Naive thymus-derived CD8-positive, alpha-beta T cell (primary cell): ENCODE results near the gene MESP1. TPM values are rescaled to one million over a fixed set of nuclear protein-coding genes. Genes with fewer than 3 reads are reported as not detected.

Experiments
- ATAC-seq, 2 donors: fragments of 150-1000 bp; cut with Tn5 transposase in 1 of 2; sonication (Bioruptor Pico), chemical (Tn5 transposase) in 1 of 2; 1 replicate in 1 of 2; 2 replicates in 1 of 2; pipeline ENCODE4 v1.10.0; 2021; ENCODE audit warnings: mild to moderate bottlenecking in 2 of 2, moderate library complexity in 2 of 2
- POLR2A ChIA-PET: fragments of 350-600 bp; sonication (Branson Sonifier 250); formaldehyde crosslinking; loops from one replicate; lab custom pipeline; 2021; ENCODE audit warnings: antibody characterized with exemption; lab: Charles Lee
- DNase-seq, 10 donors: peaks; one replicate each; pipeline versions ENCODE4 v3.0.0 to v3.0.0-alpha.2; 2020 to 2022
- H3K27ac Mint-ChIP-seq, 10 donors: one replicate each; pipeline ENCODE4 v1.8.0; 2020 to 2022; ENCODE audit warnings: mild to moderate bottlenecking in 10 of 10, mixed read lengths in 10 of 10, moderate library complexity in 4 of 10, inconsistent platforms in 1 of 10
- H3K27me3 Mint-ChIP-seq, 5 donors: one replicate each; pipeline ENCODE4 v1.8.0; 2021 to 2022; ENCODE audit warnings: mixed read lengths in 5 of 5
- H3K36me3 Mint-ChIP-seq, 3 donors: one replicate each; pipeline ENCODE4 v1.8.0; 2020 to 2022; ENCODE audit warnings: mixed read lengths in 3 of 3, mild to moderate bottlenecking in 2 of 3, inconsistent platforms in 1 of 3
- H3K4me1 Mint-ChIP-seq, 4 donors: one replicate each; pipeline ENCODE4 v1.8.0; 2021 to 2022; ENCODE audit warnings: mixed read lengths in 4 of 4
- H3K4me3 Mint-ChIP-seq, 10 donors: one replicate each; pipeline ENCODE4 v1.8.0; 2020 to 2022; ENCODE audit warnings: mild to moderate bottlenecking in 10 of 10, mixed read lengths in 10 of 10, moderate library complexity in 6 of 10, inconsistent platforms in 1 of 10
- H3K9me3 Mint-ChIP-seq, 9 donors: one replicate each; pipeline ENCODE4 v1.8.0; 2020 to 2022; ENCODE audit warnings: mixed read lengths in 9 of 9, mild to moderate bottlenecking in 3 of 9, inconsistent platforms in 1 of 9, moderate library complexity in 1 of 9
- polyA plus RNA-seq, 3 donors: library from polyadenylated mRNA; unstranded; fragments of 300-500 nt; fragmentation: Illumina TruSeq; gene quantifications; one replicate each; pipeline ENCODE4 v1.2.3, GENCODE V29; 2021
- total RNA-seq, 8 experiments: library from RNA in 2 of 8; stranded (reverse) in 2 of 8; gene quantifications; one replicate each; pipeline ENCODE4 v1.2.3 and lab custom pipeline; 2021 to 2026

MESP1 gene
- total and polyA plus RNA-seq, 5 experiments from 2014 or later: 0.06 to 0.81 (median 0.27) TPM

- ATAC-seq: no peak
- Mint-ChIP-seq H3K4me3 (no peak overlapping the region), H3K4me1 (no peaks in the 10 kb centered on the region), H3K27me3 (peaks cover 2 to 19% (median 9%) of the 10 kb centered on the region in 5 donors), H3K27ac (no peak overlapping the region), H3K36me3 (no peaks in the 10 kb centered on the region), H3K9me3 (no peaks in the 10 kb centered on the region)
- POLR2A ChIA-PET: no interaction called here
- no peak for DNase-seq
Observed at GRCh38 chr15:89731275-89731674, 19.8 kb downstream of the MESP1 start.

- Mint-ChIP-seq H3K36me3 (peaks cover 0 to 5% (median 4%) of the 10 kb centered on the region in 3 donors), H3K4me3 (no peak overlapping the region), H3K9me3 (peaks cover 0 to 5% (median 3%) of the 10 kb centered on the region in 9 donors), H3K27ac (no peak overlapping the region), H3K4me1 (no peaks in the 10 kb centered on the region), H3K27me3 (peaks cover 0 to 13% (median under 1%) of the 10 kb centered on the region in 5 donors)
- ATAC-seq (no peak), DNase-seq (no peak)
- POLR2A ChIA-PET: no interaction called here
Observed at GRCh38 chr15:89728254-89728653, 22.8 kb downstream of the MESP1 start.

GRCh38 chr15:89725064-89725463, 26.0 kb downstream of the MESP1 start:
- POLR2A ChIA-PET: no interaction called here
- H3K27me3 Mint-ChIP-seq: peaks cover 5 to 22% (median 16%) of the 10 kb centered on the region in 5 donors
- no peak for ATAC-seq
- H3K36me3 Mint-ChIP-seq: peaks cover 0 to 10% (median 4%) of the 10 kb centered on the region in 3 donors
- DNase-seq: no peak
- H3K9me3 Mint-ChIP-seq: peaks cover 0 to 5% (median 4%) of the 10 kb centered on the region in 9 donors
- H3K4me1 Mint-ChIP-seq: no peaks in the 10 kb centered on the region
- H3K27ac Mint-ChIP-seq: no peak overlapping the region
- H3K4me3 Mint-ChIP-seq: no peak overlapping the region

- H3K27me3 Mint-ChIP-seq: peaks cover 5 to 22% (median 16%) of the 10 kb centered on the region in 5 donors
- POLR2A ChIA-PET: no interaction called here
- H3K4me3 Mint-ChIP-seq: no peak overlapping the region
- ATAC-seq: no peak
- H3K36me3 Mint-ChIP-seq: peaks cover 0 to 10% (median 4%) of the 10 kb centered on the region in 3 donors
- H3K9me3 Mint-ChIP-seq: peaks cover 0 to 5% (median 4%) of the 10 kb centered on the region in 9 donors
- DNase-seq: no peak
- H3K27ac Mint-ChIP-seq: no peak overlapping the region
- no peaks in the 10 kb centered on the region for H3K4me1 Mint-ChIP-seq
Observed at GRCh38 chr15:89724621-89725020, 26.4 kb downstream of the MESP1 start.

- Mint-ChIP-seq H3K4me1 (no peaks in the 10 kb centered on the region), H3K4me3 (no peak overlapping the region), H3K27me3 (peaks cover 5 to 22% (median 16%) of the 10 kb centered on the region in 5 donors), H3K9me3 (peaks cover 0 to 5% (median 4%) of the 10 kb centered on the region in 9 donors), H3K27ac (no peak overlapping the region), H3K36me3 (peaks cover 0 to 10% (median 4%) of the 10 kb centered on the region in 3 donors)
- DNase-seq (no peak), ATAC-seq (no peak)
- POLR2A ChIA-PET: no interaction called here
Observed at GRCh38 chr15:89723031-89723430, 28.0 kb downstream of the MESP1 start.

GRCh38 chr15:89714775-89715174, 36.3 kb downstream of the MESP1 start:
- peaks cover 0 to 1% (median 0%) of the 10 kb centered on the region in 5 donors for H3K27me3 Mint-ChIP-seq
- no peaks in the 10 kb centered on the region for H3K9me3 Mint-ChIP-seq
- POLR2A ChIA-PET: no interaction called here
- no peak for ATAC-seq
- H3K27ac Mint-ChIP-seq: no peak overlapping the region
- DNase-seq: no peak
- H3K36me3 Mint-ChIP-seq: no peaks in the 10 kb centered on the region
- no peak overlapping the region for H3K4me3 Mint-ChIP-seq
- H3K4me1 Mint-ChIP-seq: no peaks in the 10 kb centered on the region

GRCh38 chr15:89707577-89707976, 43.5 kb downstream of the MESP1 start:
- Mint-ChIP-seq H3K27ac (no peak overlapping the region), H3K4me3 (no peak overlapping the region), H3K9me3 (no peaks in the 10 kb centered on the region), H3K27me3 (peaks cover 15 to 30% (median 27%) of the 10 kb centered on the region in 5 donors), H3K36me3 (peaks cover 0 to 4% (median 0%) of the 10 kb centered on the region in 3 donors), H3K4me1 (no peaks in the 10 kb centered on the region)
- ATAC-seq (no peak), DNase-seq (no peak)
- POLR2A ChIA-PET: no interaction called here

- Mint-ChIP-seq H3K4me3 (no peak overlapping the region), H3K9me3 (peaks cover 0 to 2% (median 0%) of the 10 kb centered on the region in 9 donors), H3K36me3 (peaks cover 0 to 4% (median 0%) of the 10 kb centered on the region in 3 donors), H3K27ac (no peak overlapping the region), H3K27me3 (peaks cover 22 to 44% (median 37%) of the 10 kb centered on the region in 5 donors), H3K4me1 (no peaks in the 10 kb centered on the region)
- no peak for ATAC-seq
- POLR2A ChIA-PET: interaction anchor here (0.8 kb wide), 1 partner anchor 51 kb away, joined by 3 read pairs; no protein-coding TSS in a partner anchor
- DNase-seq: no peak
Observed at GRCh38 chr15:89704411-89704810, 46.6 kb downstream of the MESP1 start.

Other genes starting within 250 kb of the MESP1 start
- under 1 TPM; 0.05 to 0.16 TPM for gene TICRR, start 175.8 kb downstream of the MESP1 start, total RNA-seq
- not detected for gene TICRR, start 175.8 kb downstream of the MESP1 start, polyA plus RNA-seq
- under 1 TPM in 1 of 2 experiments, not detected in 1; 0.10 TPM for gene KIF7, start 95.8 kb downstream of the MESP1 start, total RNA-seq
- gene KIF7, start 95.8 kb downstream of the MESP1 start, polyA plus RNA-seq: under 1 TPM in 1 of 3 donors, not detected in 2; 0.17 TPM
- 1 to 10 TPM in 1 of 2 experiments, under 1 TPM in 1; 0.96 to 2.2 TPM for gene PLIN1, start 71.9 kb downstream of the MESP1 start, total RNA-seq
- gene PLIN1, start 71.9 kb downstream of the MESP1 start, polyA plus RNA-seq: not detected
- 1 to 10 TPM; 3.5 to 3.8 TPM for gene PEX11A, start 60.5 kb downstream of the MESP1 start, total RNA-seq
- gene PEX11A, start 60.5 kb downstream of the MESP1 start, polyA plus RNA-seq: 1 to 10 TPM; 2.3 to 2.7 (median 2.5) TPM
- under 1 TPM in 1 of 2 experiments, not detected in 1; 0.19 TPM for gene WDR93, start 60.4 kb downstream of the MESP1 start, total RNA-seq
- under 1 TPM in 1 of 3 donors, not detected in 2; 0.33 TPM for gene WDR93, start 60.4 kb downstream of the MESP1 start, polyA plus RNA-seq
- not detected for gene MESP2, start 25.1 kb upstream of the MESP1 start, total RNA-seq
- not detected for gene MESP2, start 25.1 kb upstream of the MESP1 start, polyA plus RNA-seq
- 1 to 10 TPM in 1 of 2 experiments, under 1 TPM in 1; 0.88 to 1.1 TPM for gene ANPEP, start 63.6 kb upstream of the MESP1 start, total RNA-seq
- under 1 TPM in 1 of 3 donors, not detected in 2; 0.06 TPM for gene ANPEP, start 63.6 kb upstream of the MESP1 start, polyA plus RNA-seq
- gene AP3S2, start 142.7 kb upstream of the MESP1 start, total RNA-seq: 10 to 100 TPM; 29.4 to 38.9 TPM
- gene AP3S2, start 142.7 kb upstream of the MESP1 start, polyA plus RNA-seq: 10 to 100 TPM; 30.7 to 40.7 (median 36.9) TPM
- under 1 TPM in 1 of 2 experiments, not detected in 1; 0.14 TPM for gene ARPIN, start 161.7 kb upstream of the MESP1 start, total RNA-seq
- not detected for gene ARPIN, start 161.7 kb upstream of the MESP1 start, polyA plus RNA-seq